Lower leg skin (tissue), 4 donors: ENCODE measurements around the gene EHBP1. TPM values are rescaled to one million over a fixed set of nuclear protein-coding genes. Genes with fewer than 3 reads are reported as not detected.

Experiments
- DNase-seq, 2 donors: peaks; one replicate each; pipeline ENCODE4 v3.0.0-alpha.2; 2019; ENCODE audit warnings: low spot score in 2 of 2
- H3K4me3 ChIP-seq: fragments of 200-600 bp; sonication (generic); 2 replicates; pipeline ENCODE4 v1.5.1; 2017; ENCODE audit warnings: mild to moderate bottlenecking, low read depth; ENCODE audit not compliant: poor library complexity, severe bottlenecking
- POLR2A ChIP-seq, 2 donors: fragments of 450-650 bp; IDR thresholded peaks; one replicate each; pipeline ENCODE4 v1.6.1; 2016 to 2017; ENCODE audit warnings: antibody characterized with exemption in 2 of 2, mild to moderate bottlenecking in 1 of 2, moderate library complexity in 1 of 2
- WGBS, 2 donors: methylation state at CpG; one replicate each; pipeline ENCODE4 v1.1.5; 2018; 5-methylcytosine and 5-hydroxymethylcytosine counted together
- intact Hi-C: fragments of 100-400 bp; cut with DNase I; formaldehyde crosslinking; loops from one replicate; pipeline ENCODE4 v1.15.0; 2023; ENCODE audit warnings: low total_unique reads
- total RNA-seq, 4 donors: library from RNA; depleted of rRNA; stranded (reverse); fragments of >200 nt; gene quantifications; one replicate each; pipeline ENCODE4 v1.1.0, GENCODE V29; 2016
- TF ChIP-seq, protein P1 (sequence below), 3 donors: fragments of 450-650 bp; IDR thresholded peaks; one replicate each; pipeline ENCODE4 v1.5.1; 2016; ENCODE audit warnings: antibody characterized with exemption in 3 of 3, mild to moderate bottlenecking in 3 of 3, moderate library complexity in 2 of 3

Gene EHBP1
- total RNA-seq, 4 donors from 2014 or later, result 33.8 to 67.8 (median 51.2) TPM

DNA sequence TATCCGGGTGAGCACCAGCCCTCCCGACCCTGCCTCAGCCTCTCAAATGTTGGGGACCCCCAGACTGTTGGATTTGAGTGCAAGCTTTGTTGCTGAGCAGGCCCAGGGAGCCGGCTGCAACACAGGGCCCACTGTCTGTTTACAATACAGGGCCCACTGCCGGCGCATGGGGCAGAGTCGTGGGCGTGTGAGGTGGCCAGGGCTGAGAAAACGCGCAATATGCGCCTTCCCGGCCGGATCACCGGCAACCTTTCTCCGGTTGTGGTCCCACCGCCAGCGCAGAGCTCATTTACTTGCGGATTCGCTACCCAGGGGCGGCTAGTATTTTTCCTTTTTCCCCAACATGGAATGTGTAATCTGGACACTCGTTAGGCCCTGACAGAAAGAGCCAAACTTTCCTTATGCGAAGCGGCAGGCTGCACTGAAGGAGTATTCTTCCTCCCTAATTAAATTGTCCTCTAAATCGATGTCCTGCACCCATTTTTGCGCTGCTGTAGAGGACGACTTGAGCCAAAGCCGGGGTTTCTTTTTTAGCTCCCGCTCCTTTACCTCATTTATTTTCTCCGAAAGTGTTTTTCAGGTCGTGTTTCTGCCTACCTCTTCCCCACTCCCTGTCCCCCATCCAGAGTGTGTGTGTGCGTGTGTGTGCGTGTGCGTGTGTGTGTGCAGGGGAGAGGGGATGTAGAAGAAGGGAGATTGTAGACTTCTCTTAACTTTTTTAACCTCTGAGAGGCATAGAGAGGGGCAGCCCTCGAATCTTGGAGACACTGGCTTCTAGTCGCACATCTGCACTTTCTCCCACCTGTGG, 347.8 kb downstream of the EHBP1 start:
- no peak overlapping the region for H3K4me3 ChIP-seq
- no peak for DNase-seq
- TF ChIP-seq POLR2A (IDR thresholded peaks at IDR 0.05), result no peak
- TF ChIP-seq, protein P1, sequence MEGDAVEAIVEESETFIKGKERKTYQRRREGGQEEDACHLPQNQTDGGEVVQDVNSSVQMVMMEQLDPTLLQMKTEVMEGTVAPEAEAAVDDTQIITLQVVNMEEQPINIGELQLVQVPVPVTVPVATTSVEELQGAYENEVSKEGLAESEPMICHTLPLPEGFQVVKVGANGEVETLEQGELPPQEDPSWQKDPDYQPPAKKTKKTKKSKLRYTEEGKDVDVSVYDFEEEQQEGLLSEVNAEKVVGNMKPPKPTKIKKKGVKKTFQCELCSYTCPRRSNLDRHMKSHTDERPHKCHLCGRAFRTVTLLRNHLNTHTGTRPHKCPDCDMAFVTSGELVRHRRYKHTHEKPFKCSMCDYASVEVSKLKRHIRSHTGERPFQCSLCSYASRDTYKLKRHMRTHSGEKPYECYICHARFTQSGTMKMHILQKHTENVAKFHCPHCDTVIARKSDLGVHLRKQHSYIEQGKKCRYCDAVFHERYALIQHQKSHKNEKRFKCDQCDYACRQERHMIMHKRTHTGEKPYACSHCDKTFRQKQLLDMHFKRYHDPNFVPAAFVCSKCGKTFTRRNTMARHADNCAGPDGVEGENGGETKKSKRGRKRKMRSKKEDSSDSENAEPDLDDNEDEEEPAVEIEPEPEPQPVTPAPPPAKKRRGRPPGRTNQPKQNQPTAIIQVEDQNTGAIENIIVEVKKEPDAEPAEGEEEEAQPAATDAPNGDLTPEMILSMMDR (IDR thresholded peaks at IDR 0.05), result no peak
- intact Hi-C loops, result loop anchor here (10.0 kb wide), 1 partner anchor 1938 kb away; no protein-coding TSS in a partner anchor
- WGBS, 2 donors, result 78 to 81% methylated on average over 31 to 32 of the region's 34 CpGs

DNA sequence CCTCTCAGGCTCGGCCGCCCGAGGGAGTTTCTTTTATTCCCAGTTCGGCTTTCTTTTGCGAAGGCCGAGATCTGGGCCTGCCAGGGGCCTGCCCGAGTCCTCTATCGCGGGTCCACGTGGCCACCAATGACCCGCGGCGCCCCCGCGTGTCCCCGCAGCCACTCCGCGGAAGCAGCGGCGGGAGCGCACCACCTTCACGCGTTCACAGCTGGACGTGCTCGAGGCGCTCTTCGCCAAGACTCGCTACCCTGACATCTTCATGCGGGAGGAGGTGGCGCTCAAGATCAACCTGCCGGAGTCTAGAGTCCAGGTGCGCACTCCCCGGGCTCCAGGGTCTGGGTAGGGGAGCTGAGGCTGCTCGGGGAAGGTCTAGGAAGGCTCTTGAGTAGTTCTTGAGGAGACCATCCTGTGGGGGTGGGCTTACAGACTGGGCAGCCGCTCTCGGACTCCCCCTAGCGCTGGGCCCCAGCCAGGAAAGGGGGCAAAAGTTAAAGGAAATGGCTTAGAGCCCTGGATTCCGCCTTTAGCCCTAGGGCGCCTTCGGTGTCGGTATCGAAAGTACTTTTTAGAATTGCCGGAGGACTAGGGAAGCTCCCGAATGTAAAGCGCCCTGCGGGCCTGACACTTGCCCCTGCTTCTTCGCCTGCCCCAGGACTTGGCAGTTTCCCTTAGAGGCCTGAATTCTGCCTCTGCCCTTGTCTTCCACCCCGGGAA, 348.5 kb downstream of the EHBP1 start:
- H3K4me3 ChIP-seq, result no peak overlapping the region
- 41 to 49% methylated on average over 44 to 48 of the region's 48 CpGs for WGBS, 2 donors
- no peak for DNase-seq
- intact Hi-C loops, result loop anchor here (10.0 kb wide), 1 partner anchor 1939 kb away; no protein-coding TSS in a partner anchor
- TF ChIP-seq, protein P1 (IDR thresholded peaks at IDR 0.05), result no peak
- no peak for TF ChIP-seq POLR2A (IDR thresholded peaks at IDR 0.05)

DNA sequence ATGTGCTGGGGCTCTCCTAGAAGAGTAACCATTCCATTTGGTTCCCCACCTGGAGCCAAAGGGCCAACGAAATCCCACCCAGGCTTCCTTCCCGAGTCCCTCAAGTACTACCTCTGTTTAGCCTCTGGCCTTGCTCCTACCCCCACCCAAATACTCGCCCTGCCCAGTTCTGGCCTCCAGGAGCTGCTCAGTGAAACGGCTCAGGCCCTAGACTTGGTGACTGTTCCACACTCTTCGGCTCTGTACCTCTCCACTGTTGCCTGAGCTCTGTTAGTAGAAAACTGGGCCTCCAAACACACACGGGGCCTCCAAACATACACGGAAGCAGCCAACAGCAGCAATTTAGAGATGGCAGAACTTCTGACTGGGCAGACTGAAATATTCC, 349.3 kb downstream of the EHBP1 start:
- WGBS, 2 donors, result 50 to 67% methylated on average over 7 of the region's 7 CpGs
- intact Hi-C loops, result loop anchor here (10.0 kb wide), 1 partner anchor 1940 kb away; no protein-coding TSS in a partner anchor
- TF ChIP-seq, protein P1 (IDR thresholded peaks at IDR 0.05), result no peak
- TF ChIP-seq POLR2A (IDR thresholded peaks at IDR 0.05), result no peak
- no peak overlapping the region for H3K4me3 ChIP-seq
- no peak for DNase-seq

DNA sequence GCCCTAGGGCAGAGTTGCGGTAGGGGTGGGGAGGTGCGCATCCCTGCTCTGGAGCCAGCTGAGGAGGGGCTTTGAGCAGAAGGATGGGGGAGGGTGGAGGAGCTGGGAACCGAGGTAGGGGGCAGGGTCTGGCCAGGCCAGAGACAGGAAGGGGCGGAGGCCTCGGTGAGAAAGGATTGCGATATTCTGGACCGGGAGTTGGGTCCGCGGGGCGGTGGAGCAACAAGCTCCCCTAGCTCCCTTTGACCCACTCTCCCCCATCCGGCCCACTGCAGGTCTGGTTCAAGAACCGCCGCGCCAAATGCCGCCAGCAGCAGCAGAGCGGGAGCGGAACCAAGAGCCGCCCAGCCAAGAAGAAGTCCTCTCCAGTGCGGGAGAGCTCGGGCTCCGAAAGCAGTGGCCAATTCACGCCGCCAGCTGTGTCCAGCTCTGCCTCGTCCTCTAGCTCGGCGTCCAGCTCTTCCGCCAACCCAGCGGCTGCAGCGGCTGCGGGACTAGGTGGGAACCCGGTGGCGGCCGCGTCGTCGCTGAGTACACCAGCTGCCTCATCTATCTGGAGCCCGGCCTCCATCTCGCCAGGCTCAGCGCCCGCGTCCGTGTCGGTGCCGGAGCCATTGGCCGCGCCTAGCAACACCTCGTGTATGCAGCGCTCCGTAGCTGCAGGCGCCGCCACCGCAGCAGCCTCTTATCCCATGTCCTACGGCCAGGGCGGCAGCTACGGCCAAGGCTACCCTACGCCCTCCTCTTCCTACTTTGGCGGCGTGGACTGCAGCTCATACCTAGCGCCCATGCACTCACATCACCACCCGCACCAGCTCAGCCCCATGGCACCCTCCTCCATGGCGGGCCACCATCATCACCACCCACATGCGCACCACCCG, 350.0 kb downstream of the EHBP1 start:
- no peak overlapping the region for H3K4me3 ChIP-seq
- DNase-seq, result no peak
- WGBS, 2 donors, result 60% methylated on average over 47 to 57 of the region's 63 CpGs
- TF ChIP-seq, protein P1 (IDR thresholded peaks at IDR 0.05), result no peak
- TF ChIP-seq POLR2A (IDR thresholded peaks at IDR 0.05), result no peak
- intact Hi-C loops, result loop anchor here (10.0 kb wide), 1 partner anchor 1941 kb away; no protein-coding TSS in a partner anchor
